Measurements from ENCODE around the gene RTL9.

RTL9 gene

GRCh38 chrX:110407910-110408545, 49.4 kb downstream of the RTL9 start:
- DNase-seq = peak; percentile 33

Measured in NCI-H774 (cell line).